B cell (primary cell): ENCODE data around the gene CPNE4. TPM values are rescaled to one million over a fixed set of nuclear protein-coding genes. Genes with fewer than 3 reads are reported as not detected.

ENCODE experiments used
- ATAC-seq: fragments of 200-7000 bp; cut with Tn5 transposase; one replicate; pipeline ENCODE4 v1.10.0; 2021; ENCODE audit warnings: low read depth, mild to moderate bottlenecking, moderate number of reproducible peaks, moderate library complexity
- CTCF ChIA-PET: fragments of 350-600 bp; sonication (Branson Sonifier 250); formaldehyde crosslinking; loops from one replicate; lab custom pipeline; 2021; ENCODE audit warnings: antibody characterized with exemption, inconsistent platforms; lab: Charles Lee
- POLR2A ChIA-PET: fragments of 350-600 bp; sonication (Branson Sonifier 250); formaldehyde crosslinking; loops from one replicate; lab custom pipeline; 2021; ENCODE audit warnings: antibody characterized with exemption; lab: Charles Lee
- DNase-seq: peaks from one replicate; pipeline ENCODE4 v3.0.0; 2013
- H2AFZ ChIP-seq: 2 replicates; pipeline ENCODE4 v1.6.1; 2012; ENCODE audit warnings: mild to moderate bottlenecking, low read depth, low read length; ENCODE audit not compliant: insufficient read depth, poor library complexity, severe bottlenecking
- H3K27ac ChIP-seq, 2 donors: 1 replicate in 1 of 2; 2 replicates in 1 of 2; pipeline ENCODE4 v1.5.1; 2012 to 2013; ENCODE audit warnings: low read length in 2 of 2, mild to moderate bottlenecking in 2 of 2, moderate library complexity in 1 of 2
- H3K27me3 ChIP-seq, 4 experiments: fragments of 200-600 bp in 1 of 4; sonication (generic) in 1 of 4; replicated peaks in 1 of 4; 1 replicate in 2 of 4; 2 replicates in 2 of 4; pipeline versions ENCODE4 v1.6.1 to v1.7.0; 2013 to 2016; ENCODE audit warnings: low read length in 3 of 4, mild to moderate bottlenecking in 2 of 4, mixed read lengths in 1 of 4, moderate library complexity in 1 of 4; ENCODE audit not compliant: insufficient read depth in 4 of 4, control insufficient read depth in 3 of 4; ENCODE audit errors: control extremely low read depth in 1 of 4
- H3K36me3 ChIP-seq, 2 experiments: replicated peaks in 1 of 2; 1 replicate in 1 of 2; 2 replicates in 1 of 2; pipeline versions ENCODE4 v1.6.1 to v1.7.1; 2013; ENCODE audit warnings: low read length in 1 of 2; ENCODE audit not compliant: insufficient read depth in 2 of 2, control insufficient read depth in 1 of 2; ENCODE audit errors: control extremely low read depth in 1 of 2, extremely low read depth in 1 of 2
- H3K4me1 ChIP-seq, 2 donors: fragments of 200-600 bp in 1 of 2; sonication (generic) in 1 of 2; 1 replicate in 1 of 2; 2 replicates in 1 of 2; pipeline versions ENCODE4 v1.5.1 to v1.6.1; 2013 to 2017; ENCODE audit warnings: low read length in 2 of 2; ENCODE audit not compliant: control insufficient read depth in 2 of 2, insufficient read depth in 2 of 2
- H3K4me2 ChIP-seq: replicated peaks from 2 replicates; pipeline ENCODE3; 2012; ENCODE audit warnings: mild to moderate bottlenecking, low read depth, low read length; ENCODE audit not compliant: poor library complexity, severe bottlenecking
- H3K4me3 ChIP-seq, 5 experiments: fragments of 200-600 bp in 1 of 5; sonication (generic) in 1 of 5; 1 replicate in 3 of 5; 2 replicates in 2 of 5; pipeline versions ENCODE4 v1.5.1 to v1.7.0; 2011 to 2016; ENCODE audit warnings: low read length in 4 of 5, mild to moderate bottlenecking in 4 of 5, low read depth in 2 of 5, control low read depth in 1 of 5, moderate library complexity in 1 of 5; ENCODE audit not compliant: insufficient read depth in 1 of 5; ENCODE audit errors: control extremely low read depth in 1 of 5, extremely low read depth in 1 of 5
- H3K79me2 ChIP-seq: fragments of 200-600 bp; sonication (generic); one replicate; pipeline ENCODE4 v1.6.0; 2016; ENCODE audit warnings: low read length; ENCODE audit not compliant: control insufficient read depth, insufficient read depth
- H3K9ac ChIP-seq: fragments of 200-600 bp; sonication (generic); 2 replicates; pipeline ENCODE4 v1.6.1; 2017; ENCODE audit warnings: mild to moderate bottlenecking, low read length, moderate library complexity
- H3K9me3 ChIP-seq, 3 donors: one replicate each; pipeline versions ENCODE4 v1.6.1 to v1.7.1; 2013; ENCODE audit warnings: low read length in 2 of 3; ENCODE audit not compliant: control insufficient read depth in 2 of 3, insufficient read depth in 1 of 3; ENCODE audit errors: control extremely low read depth in 1 of 3
- H4K20me1 ChIP-seq: 2 replicates; pipeline ENCODE4 v1.6.0; 2012; ENCODE audit warnings: mild to moderate bottlenecking, low read length; ENCODE audit not compliant: insufficient read depth, control insufficient read depth, poor library complexity, severe bottlenecking
- H3K27ac Mint-ChIP-seq: one replicate; pipeline ENCODE4 v1.8.0; 2021; ENCODE audit warnings: mixed read lengths
- H3K27me3 Mint-ChIP-seq: one replicate; pipeline ENCODE4 v1.8.0; 2021; ENCODE audit warnings: mixed read lengths
- H3K4me1 Mint-ChIP-seq: one replicate; pipeline ENCODE4 v1.8.0; 2021; ENCODE audit warnings: mixed read lengths
- H3K4me3 Mint-ChIP-seq: one replicate; pipeline ENCODE4 v1.8.0; 2021; ENCODE audit warnings: mixed read lengths
- H3K9me3 Mint-ChIP-seq: one replicate; pipeline ENCODE4 v1.8.0; 2022; ENCODE audit warnings: mixed read lengths; ENCODE audit not compliant: insufficient read depth
- EZH2 ChIP-seq: IDR thresholded peaks from 2 replicates; pipeline ENCODE4 v1.6.1; 2012; ENCODE audit warnings: borderline replicate concordance, low read depth, mild to moderate bottlenecking, moderate library complexity, low read length; ENCODE audit not compliant: insufficient read depth, poor library complexity, severe bottlenecking
- WGBS: methylation state at CpG from one replicate; pipeline ENCODE4 v1.1.5; 2013; ENCODE audit warnings: missing lambda C conversion rate; ENCODE audit not compliant: insufficient coverage; 5-methylcytosine and 5-hydroxymethylcytosine counted together
- intact Hi-C: fragments of 100-400 bp; cut with micrococcal nuclease; formaldehyde crosslinking; loops from one replicate; pipeline ENCODE4 v1.10.0; 2022
- polyA plus RNA-seq: library from polyadenylated mRNA; depleted of rRNA; stranded (reverse); fragments of >200 nt; gene quantifications from 2 replicates; pipeline ENCODE4 v1.2.3, GENCODE V29; 2012
- total RNA-seq, 2 donors: library from RNA; stranded (reverse); fragments of 120-200 nt in 1 of 2; gene quantifications; 1 replicate in 1 of 2; 2 replicates in 1 of 2; pipeline versions ENCODE4 v1.2.3 to v1.2.4, GENCODE V29; 2013 to 2022
- TF ChIP-seq, protein P1 (sequence below): fragments of 200-600 bp; IDR thresholded peaks from one replicate; pipeline ENCODE4 v1.8.0; 2022; ENCODE audit warnings: antibody characterized with exemption, mild to moderate bottlenecking

Gene CPNE4
- total and polyA plus RNA-seq, 2 donors (not counting 1 experiment from before 2014, with no cell fraction given), result not detected

DNA sequence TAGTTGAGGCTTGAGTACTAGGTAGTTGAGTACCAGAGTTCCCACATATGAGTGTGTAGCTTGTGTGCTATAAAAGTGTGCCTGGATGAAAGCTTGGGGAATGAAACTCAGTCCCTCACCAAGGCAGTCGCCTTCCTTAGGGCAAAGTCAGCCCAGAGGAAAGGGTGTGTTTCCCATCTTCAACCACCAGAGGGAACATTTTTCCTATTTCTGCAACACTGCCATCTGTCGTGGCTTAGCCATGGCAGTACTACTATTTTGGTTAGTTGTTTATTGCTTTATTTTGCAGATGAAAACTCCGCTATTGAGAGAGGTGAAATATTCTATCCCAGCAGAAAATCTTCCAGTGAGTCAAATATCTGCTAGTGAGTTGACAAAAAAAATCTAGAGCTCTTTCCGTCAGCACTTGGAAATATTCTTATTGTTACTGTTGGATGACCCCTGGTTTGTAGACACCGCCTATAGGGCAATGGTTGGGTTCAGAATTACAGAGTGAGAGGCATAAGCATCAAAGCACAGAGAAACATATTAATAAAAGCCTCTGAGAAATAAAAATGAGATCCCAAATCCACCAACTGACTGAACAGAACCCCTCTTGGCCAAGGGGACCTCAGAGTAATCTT is 239.9 kb downstream of the CPNE4 start:
- Histone ChIP-seq H3K4me1 (peaks cover 7 to 22% of the 10 kb centered on the region in 2 donors), H2AFZ (no peak overlapping the region), H3K9ac (no peak overlapping the region), H3K27ac (no peak overlapping the region), H3K36me3 (no peaks in the 10 kb centered on the region), H3K4me3 (no peak overlapping the region), H3K79me2 (no peaks in the 10 kb centered on the region), H4K20me1 (no peaks in the 10 kb centered on the region), H3K9me3 (no peaks in the 10 kb centered on the region), H3K4me2 (no peak overlapping the region), H3K27me3 (no peaks in the 10 kb centered on the region)
- ATAC-seq (peak; percentile 39), DNase-seq (peak; percentile 37)
- Mint-ChIP-seq H3K4me1 (peaks cover 22% of the 10 kb centered on the region), H3K27me3 (peaks cover 25% of the 10 kb centered on the region), H3K9me3 (no peaks in the 10 kb centered on the region), H3K4me3 (no peak overlapping the region), H3K27ac (no peak overlapping the region)
- intact Hi-C loops, result loop anchor here (10.0 kb wide), 1 partner anchor 760 kb away; no protein-coding TSS in a partner anchor
- TF ChIP-seq, protein P1, sequence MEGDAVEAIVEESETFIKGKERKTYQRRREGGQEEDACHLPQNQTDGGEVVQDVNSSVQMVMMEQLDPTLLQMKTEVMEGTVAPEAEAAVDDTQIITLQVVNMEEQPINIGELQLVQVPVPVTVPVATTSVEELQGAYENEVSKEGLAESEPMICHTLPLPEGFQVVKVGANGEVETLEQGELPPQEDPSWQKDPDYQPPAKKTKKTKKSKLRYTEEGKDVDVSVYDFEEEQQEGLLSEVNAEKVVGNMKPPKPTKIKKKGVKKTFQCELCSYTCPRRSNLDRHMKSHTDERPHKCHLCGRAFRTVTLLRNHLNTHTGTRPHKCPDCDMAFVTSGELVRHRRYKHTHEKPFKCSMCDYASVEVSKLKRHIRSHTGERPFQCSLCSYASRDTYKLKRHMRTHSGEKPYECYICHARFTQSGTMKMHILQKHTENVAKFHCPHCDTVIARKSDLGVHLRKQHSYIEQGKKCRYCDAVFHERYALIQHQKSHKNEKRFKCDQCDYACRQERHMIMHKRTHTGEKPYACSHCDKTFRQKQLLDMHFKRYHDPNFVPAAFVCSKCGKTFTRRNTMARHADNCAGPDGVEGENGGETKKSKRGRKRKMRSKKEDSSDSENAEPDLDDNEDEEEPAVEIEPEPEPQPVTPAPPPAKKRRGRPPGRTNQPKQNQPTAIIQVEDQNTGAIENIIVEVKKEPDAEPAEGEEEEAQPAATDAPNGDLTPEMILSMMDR, result peak; percentile 73
- no peak for TF ChIP-seq EZH2
- POLR2A ChIA-PET, result no interaction called here
- 100% methylated on average over 1 of the region's 5 CpGs for WGBS
- CTCF ChIA-PET, result interaction anchor here (0.6 to 2.3 kb wide), 9 partner anchors 11 to 605 kb away, joined by 3 to 13 read pairs (median 5); no protein-coding TSS in a partner anchor

DNA sequence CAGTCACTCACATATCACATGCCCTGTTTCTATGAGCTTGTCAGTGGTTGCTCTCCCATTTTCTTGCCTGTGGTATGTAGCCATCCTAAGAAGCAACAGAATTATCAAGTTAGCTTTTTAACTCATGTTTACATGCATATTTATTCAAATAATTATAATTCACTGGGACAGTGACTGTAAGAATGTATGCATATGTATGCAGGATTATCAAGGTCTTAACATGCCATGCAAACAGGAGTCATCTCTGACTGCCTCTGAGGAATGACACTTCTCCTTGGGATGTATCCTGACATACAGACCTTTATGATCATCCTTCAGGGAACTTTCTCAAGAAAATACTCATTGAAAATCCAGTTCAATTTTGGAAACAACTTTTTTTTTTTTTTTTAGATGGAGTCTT is 240.9 kb downstream of the CPNE4 start:
- ChIA-PET CTCF (interaction anchor here (1.3 to 2.3 kb wide), 3 partner anchors 10 to 606 kb away, joined by 3 to 13 read pairs (median 5); no protein-coding TSS in a partner anchor), POLR2A (no interaction called here)
- TF ChIP-seq, protein P1, result no peak
- TF ChIP-seq EZH2, result no peak
- H3K27ac Mint-ChIP-seq, result no peak overlapping the region
- peaks cover 22% of the 10 kb centered on the region for H3K4me1 Mint-ChIP-seq
- H3K4me3 ChIP-seq, result no peak overlapping the region
- H3K9ac ChIP-seq, result no peak overlapping the region
- H2AFZ ChIP-seq, result no peak overlapping the region
- H4K20me1 ChIP-seq, result no peaks in the 10 kb centered on the region
- ATAC-seq, result no peak
- no peaks in the 10 kb centered on the region for H3K79me2 ChIP-seq
- no peaks in the 10 kb centered on the region for H3K27me3 ChIP-seq
- DNase-seq, result no peak
- no peak overlapping the region for H3K4me3 Mint-ChIP-seq
- intact Hi-C loops, result loop anchor here (10.0 kb wide), 1 partner anchor 759 kb away; no protein-coding TSS in a partner anchor
- no peaks in the 10 kb centered on the region for H3K36me3 ChIP-seq
- no peaks in the 10 kb centered on the region for H3K9me3 ChIP-seq
- H3K27me3 Mint-ChIP-seq, result peaks cover 29% of the 10 kb centered on the region
- H3K9me3 Mint-ChIP-seq, result no peaks in the 10 kb centered on the region
- no peak overlapping the region for H3K27ac ChIP-seq
- peaks cover 7 to 22% of the 10 kb centered on the region in 2 donors for H3K4me1 ChIP-seq
- H3K4me2 ChIP-seq, result no peak overlapping the region
